Measurements from ENCODE around the gene SCIMP.
"Not testable (repeated sequence)": the region's sequence is repeated elsewhere in the genome, so short reads cannot be mapped to it uniquely, and the experiment has no call there.

SCIMP gene

GRCh38 chr17:5237541-5238016 is 2.9 kb upstream of the SCIMP start:
- DNase-seq: no peak

DNA sequence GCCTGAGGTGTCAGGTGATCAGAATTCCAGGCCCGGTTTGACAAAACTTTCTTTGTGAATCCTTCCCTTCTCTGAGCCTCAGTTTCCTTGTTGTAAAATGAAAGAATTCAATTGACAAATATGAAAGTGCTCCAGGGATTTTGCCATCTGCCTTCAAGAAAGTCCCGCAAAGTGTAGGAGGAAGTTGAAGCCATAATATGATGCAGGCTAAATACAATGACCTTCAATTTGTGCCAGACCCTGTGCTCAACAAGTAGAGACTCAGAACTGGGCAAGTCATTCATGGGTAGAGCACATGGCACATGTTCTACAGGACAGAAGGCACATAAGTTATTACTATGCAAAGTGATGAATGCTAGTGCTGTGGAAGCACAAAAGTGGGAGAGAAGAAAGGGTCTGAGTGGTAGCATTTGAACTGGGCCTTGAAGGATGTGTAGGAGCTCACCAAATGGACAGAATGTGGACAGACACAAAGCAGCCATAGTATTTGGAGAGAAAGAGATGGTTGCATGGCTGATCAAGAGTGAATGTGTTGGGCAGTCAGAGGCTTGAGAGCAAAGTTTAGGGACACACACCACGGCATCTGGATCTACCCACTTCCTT is 2.4 kb upstream of the SCIMP start:
- no peak for DNase-seq

- not testable (repeated sequence) for DNase-seq
Measured at GRCh38 chr17:5233492-5233891, 1.2 kb downstream of the SCIMP start.

- no peak for DNase-seq
Measured at GRCh38 chr17:5226940-5227878, 7.5 kb downstream of the SCIMP start.

DNA sequence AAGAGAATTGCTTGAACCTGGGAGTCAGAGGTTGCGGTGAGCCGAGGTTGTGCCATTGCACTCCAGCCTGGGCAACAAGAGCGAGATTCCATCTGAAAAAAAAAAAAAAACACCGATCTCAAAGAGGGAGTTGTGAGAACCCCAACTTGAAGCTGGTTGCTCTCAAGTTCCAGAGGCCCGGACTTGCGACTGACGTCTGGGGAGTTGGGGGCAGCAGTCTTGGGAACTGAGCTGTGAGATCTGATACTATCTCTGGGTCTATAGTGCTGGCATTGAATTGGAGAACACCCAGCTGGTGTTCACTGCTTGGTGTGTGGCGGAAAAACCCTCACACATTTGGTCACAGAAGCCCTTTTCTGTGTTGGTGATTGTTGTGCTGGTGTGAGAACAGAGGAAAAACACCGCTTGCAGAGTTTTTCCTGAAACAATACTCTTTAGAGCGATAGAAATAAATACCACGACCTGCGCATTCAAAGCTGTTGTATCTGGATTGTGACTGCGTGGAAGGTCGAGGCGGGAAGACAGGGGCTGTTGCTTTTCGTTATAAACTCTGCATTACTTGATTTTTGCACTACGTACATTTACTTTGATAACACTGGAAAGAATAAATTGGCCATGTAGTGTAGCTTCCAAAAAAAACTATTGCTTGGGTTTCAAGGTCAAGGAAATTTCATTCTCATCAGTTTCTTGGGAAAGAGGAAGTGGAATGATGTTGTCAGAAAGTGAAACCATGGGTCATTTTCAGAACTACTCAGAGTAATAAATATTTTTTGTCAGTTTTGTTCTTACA is 8.8 kb downstream of the SCIMP start:
- DNase-seq: no peak

- DNase-seq: not testable (repeated sequence)
Measured at GRCh38 chr17:5221912-5222311, 12.7 kb downstream of the SCIMP start.

- DNase-seq: no peak
Measured at GRCh38 chr17:5220074-5220473, 14.6 kb downstream of the SCIMP start.

- no peak for DNase-seq
Measured at GRCh38 chr17:5219536-5219935, 15.1 kb downstream of the SCIMP start.

DNA sequence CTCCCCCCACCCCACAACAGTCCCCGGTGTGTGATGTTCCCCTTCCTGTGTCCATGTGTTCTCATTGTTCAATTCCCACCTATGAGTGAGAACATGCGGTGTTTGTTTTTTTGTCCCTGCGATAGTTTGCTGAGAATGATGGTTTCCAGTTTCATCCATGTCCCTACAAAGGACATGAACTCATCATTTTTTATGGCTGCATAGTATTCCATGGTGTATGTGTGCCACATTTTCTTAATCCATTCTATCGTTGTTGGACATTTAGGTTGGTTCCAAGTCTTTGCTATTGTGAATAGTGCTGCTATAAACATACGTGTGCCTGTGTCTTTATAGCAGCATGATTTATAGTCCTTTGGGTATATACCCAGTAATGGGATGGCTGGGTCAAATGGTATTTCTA is 17.1 kb downstream of the SCIMP start:
- not testable (repeated sequence) for DNase-seq

- DNase-seq: no peak
Measured at GRCh38 chr17:5211458-5211857, 23.2 kb downstream of the SCIMP start.

DNA sequence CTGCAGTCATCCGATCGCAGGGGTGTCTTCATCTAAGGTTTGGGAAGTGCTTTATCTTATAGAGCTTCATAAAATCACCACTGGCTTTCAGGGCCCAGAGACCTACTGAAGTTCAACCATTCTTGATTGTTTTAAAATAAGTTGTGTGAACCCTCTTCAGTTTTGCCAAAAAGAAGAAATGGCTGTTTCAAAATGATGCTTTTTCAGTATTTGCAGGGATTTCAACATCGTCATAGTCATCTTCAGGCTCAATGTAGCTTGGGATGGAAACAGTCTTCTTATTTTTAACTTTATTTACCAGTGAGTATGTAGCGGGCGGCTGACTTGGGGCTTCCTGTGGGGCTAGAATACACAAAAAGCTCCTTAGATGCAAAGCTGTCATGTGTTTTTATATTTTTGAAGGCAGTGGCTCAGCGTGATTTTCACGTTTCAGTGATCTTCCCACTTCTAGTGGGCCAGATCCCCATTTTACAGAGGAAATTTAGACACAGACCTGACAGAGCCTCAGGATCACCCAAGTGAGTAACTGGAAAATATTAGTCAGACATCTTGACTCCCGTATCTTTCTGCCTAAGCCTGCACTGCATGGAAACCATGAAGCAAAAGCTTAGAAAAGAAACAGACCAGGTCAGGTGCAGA is 23.9 kb downstream of the SCIMP start:
- no peak for DNase-seq

- DNase-seq: no peak
Measured at GRCh38 chr17:5210091-5210490, 24.6 kb downstream of the SCIMP start.

GRCh38 chr17:5209396-5209795 is 25.3 kb downstream of the SCIMP start:
- DNase-seq: no peak

DNA sequence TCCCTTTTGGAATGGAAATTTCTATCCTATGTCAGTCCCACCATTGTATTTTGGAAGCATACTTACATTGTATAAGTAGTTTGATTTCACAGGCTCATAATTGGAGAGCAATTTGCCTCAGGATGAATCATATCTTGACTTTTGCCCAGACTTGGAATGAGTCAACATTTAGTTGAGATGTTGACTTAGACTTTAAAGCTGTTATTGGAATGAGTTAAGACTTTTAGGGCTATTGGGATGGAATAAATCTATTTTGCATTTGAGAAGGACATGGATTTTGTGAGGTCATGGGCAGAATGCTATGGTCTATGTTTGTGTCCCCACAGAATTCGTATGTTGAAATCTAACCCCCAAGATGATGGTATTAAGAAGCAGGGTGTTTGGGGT is 30.8 kb downstream of the SCIMP start:
- no peak for DNase-seq

GRCh38 chr17:5203178-5203907 is 31.3 kb downstream of the SCIMP start:
- DNase-seq: no peak

- DNase-seq: no peak
Measured at GRCh38 chr17:5201011-5201410, 33.6 kb downstream of the SCIMP start.

DNA sequence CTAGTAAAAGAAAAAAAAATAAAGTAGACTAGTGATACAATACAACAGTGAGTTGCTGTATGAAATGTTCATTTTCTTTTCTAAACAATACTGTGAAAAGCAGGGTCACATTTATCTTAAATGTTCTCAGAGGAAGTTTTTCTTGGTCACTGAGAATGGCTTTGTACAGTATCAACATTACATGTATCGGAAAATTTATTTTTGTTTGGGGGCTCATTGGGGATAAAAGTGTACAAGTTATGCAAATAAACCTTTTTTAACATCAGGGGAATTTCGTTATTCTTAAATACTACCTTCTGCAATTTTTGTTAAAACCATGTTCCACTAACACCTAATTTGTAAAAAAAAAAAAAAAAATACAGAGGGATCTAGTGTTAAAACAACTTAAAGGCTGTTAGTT is 34.3 kb downstream of the SCIMP start:
- DNase-seq: no peak

GRCh38 chr17:5198472-5198871 is 36.2 kb downstream of the SCIMP start:
- no peak for DNase-seq

DNA sequence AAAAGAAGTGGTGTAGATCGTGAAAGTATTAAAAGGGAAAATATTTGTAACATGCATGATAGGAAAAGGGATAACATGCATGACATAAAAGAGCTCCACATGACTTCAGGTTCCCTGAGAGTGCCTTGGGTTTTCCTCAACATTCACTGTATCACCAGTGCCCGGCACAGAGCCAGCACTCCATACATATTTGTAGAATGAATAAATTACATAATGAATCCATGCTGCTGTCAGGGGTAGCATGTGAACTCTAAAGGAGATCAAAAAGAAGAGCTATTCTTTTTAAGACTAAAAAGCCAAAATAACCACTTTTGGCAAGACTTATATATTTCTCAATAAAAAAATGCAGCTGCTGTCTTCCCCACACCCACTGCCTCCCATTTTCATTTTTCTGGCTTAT is 40.3 kb downstream of the SCIMP start:
- no peak for DNase-seq

DNA sequence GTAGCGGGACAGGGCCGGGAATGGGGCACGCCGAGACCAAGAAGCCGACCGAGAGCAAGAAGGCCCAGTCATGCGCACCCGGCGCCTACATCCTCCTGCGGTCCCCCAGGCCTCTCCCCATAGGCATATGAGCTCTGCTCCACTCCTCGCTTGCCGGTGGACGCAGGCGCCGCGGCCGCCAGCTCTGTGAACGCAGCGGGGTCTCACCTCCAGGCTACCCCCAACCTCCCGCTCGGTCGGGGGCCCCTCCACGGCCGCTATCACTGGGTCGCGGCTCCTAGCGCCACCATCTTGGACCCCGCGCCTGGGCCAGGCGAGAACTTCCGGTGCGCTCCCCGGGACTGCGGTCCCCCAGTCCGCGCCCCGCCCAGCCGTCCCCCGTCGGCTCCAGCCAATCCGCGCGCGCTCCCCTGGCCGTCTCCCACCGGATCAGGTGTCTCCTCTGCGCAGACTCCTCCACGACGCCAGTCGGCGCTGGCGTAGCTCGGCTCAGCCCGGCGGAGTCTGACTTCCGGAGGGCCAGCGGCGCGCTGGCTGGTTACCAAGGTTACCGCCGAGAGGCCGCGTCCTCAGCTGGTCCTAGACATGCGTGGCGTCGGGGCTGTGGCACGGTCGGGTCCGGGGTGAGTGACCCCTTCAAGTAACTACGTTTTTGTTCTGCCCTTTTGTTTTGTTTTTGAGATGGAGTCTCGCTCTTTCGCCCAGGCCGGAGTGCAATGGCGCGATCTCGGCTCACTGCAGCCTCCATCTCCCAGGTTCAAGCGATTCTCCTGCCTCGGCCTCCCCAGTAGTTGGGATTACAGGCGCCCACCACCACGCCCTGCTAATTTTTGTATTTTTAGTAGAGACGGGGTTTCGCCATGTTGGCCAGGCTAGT is 42.9 kb downstream of the SCIMP start, which contains the start of gene ZNF594:
TSS of gene ZNF594 (minus strand) at position 328 of the 877 bp plus-strand sequence. CDS start 7,612 bp downstream, outside the sequence.
- DNase-seq: peak; percentile 70

DNA sequence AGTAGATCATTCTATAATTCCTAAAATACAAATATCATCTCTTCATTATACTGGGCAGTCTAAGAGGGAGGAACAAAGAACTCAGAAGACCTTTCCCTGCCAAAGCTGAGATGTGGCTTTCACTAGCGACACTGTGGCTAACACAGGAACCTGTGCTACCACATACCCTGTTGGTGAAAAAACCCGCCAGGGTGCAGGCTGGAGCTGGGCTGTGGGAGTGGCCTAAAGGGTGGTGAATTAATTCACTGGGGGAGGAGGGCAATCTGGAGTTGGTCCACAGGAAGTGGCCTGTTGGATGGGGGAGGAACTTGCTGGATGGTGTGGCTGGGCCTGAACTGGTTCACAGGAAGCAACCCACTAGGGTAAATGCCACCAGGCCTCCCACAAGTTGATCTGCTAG is 50.4 kb downstream of the SCIMP start:
- DNase-seq: no peak
